HPDE6-E6E7 (cell line): ENCODE data around the gene TRIM42.
A peak's percentile ranks its signal among the peaks of the same experiment; 100 is the strongest.

Experiments used
- DNase-seq: peaks from one replicate; pipeline ENCODE4 v3.0.0; 2011; ENCODE audit warnings: missing footprints; ENCODE audit errors: extremely low spot score

Gene TRIM42

GRCh38 chr3:140710711-140711389 lies 33.0 kb downstream of the TRIM42 start:
- DNase-seq, result no peak

GRCh38 chr3:140711390-140712035 lies 33.6 kb downstream of the TRIM42 start:
- DNase-seq, result no peak

- DNase-seq, result no peak
Observed at GRCh38 chr3:140712301-140712700, 34.4 kb downstream of the TRIM42 start.

GRCh38 chr3:140715035-140715434 lies 37.2 kb downstream of the TRIM42 start:
- no peak for DNase-seq

- no peak for DNase-seq
Observed at GRCh38 chr3:140717921-140718320, 40.1 kb downstream of the TRIM42 start.

GRCh38 chr3:140719841-140720614 lies 42.2 kb downstream of the TRIM42 start:
- DNase-seq, result no peak

- DNase-seq, result no peak
Observed at GRCh38 chr3:140723576-140723975, 45.7 kb downstream of the TRIM42 start.

- no peak for DNase-seq
Observed at GRCh38 chr3:140724856-140725812, 47.3 kb downstream of the TRIM42 start.

GRCh38 chr3:140726066-140726465 lies 48.2 kb downstream of the TRIM42 start:
- no peak for DNase-seq

- DNase-seq, result no peak
Observed at GRCh38 chr3:140727886-140728285, 50.0 kb downstream of the TRIM42 start.

- no peak for DNase-seq
Observed at GRCh38 chr3:140731440-140732119, 53.7 kb downstream of the TRIM42 start.

- DNase-seq, result no peak
Observed at GRCh38 chr3:140733623-140734022, 55.8 kb downstream of the TRIM42 start.

GRCh38 chr3:140736863-140737460 lies 59.1 kb downstream of the TRIM42 start:
- DNase-seq, result peak; percentile 27

GRCh38 chr3:140742116-140742515 lies 64.3 kb downstream of the TRIM42 start:
- DNase-seq, result no peak

GRCh38 chr3:140748171-140748570 lies 70.3 kb downstream of the TRIM42 start:
- no peak for DNase-seq

- no peak for DNase-seq
Observed at GRCh38 chr3:140748903-140749302, 71.0 kb downstream of the TRIM42 start.
